GM19035 (cell line): ENCODE measurements around the gene IFNB1.

Source experiments
- ATAC-seq: cut with Tn5 transposase; IDR thresholded peaks from one replicate; pipeline ENCODE4 v1.9.1; 2021; ENCODE audit not compliant: unreplicated experiment

The IFNB1 gene

GRCh38 chr9:21070906-21071305, 6.8 kb downstream of the IFNB1 start:
- no peak for ATAC-seq

DNA sequence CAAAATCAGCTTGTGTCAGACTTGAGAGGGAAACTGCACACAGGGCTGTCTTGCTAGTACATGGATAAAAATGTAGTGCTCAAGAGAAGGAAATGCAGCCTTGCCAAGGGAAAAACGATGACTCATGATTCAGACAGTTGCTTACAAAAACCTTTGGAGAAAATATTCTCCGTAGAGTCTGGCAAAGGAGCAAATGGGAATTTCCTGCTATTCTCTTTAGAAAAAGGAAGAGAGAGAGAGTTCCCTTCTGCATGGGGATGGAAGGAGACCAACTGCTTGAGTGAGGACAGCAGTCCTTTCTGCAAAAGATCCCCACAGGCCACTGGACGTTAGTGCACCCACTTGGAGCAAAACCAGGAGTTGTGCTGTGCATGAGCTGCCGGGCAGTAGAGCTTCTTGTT, 7.6 kb downstream of the IFNB1 start:
- no peak for ATAC-seq

GRCh38 chr9:21060919-21061561, 16.7 kb downstream of the IFNB1 start:
- ATAC-seq, result no peak

GRCh38 chr9:21056931-21057330, 20.8 kb downstream of the IFNB1 start:
- no peak for ATAC-seq

DNA sequence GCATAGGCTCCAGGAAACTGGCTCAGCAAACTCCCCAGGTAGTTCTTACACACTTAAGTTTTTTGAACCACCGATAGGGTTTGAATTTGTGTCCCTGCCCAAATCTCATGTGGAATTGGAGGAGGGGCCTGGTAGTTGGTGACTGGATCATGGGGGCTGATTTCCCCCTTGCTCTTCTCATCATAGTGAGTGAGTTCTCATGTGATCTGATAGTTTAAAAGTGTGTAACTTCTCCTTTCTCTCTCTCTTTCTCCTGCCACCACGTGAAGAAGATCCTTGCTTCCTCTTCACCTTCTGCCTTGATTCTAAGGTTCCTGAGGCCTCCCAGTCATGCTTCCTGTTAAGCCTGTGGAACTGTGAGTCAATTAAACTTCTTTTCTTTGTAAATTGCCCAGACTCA, 23.9 kb downstream of the IFNB1 start:
- no peak for ATAC-seq

GRCh38 chr9:21047281-21047691, 30.5 kb downstream of the IFNB1 start:
- no peak for ATAC-seq

GRCh38 chr9:21043841-21044240, 33.9 kb downstream of the IFNB1 start:
- ATAC-seq, result no peak

DNA sequence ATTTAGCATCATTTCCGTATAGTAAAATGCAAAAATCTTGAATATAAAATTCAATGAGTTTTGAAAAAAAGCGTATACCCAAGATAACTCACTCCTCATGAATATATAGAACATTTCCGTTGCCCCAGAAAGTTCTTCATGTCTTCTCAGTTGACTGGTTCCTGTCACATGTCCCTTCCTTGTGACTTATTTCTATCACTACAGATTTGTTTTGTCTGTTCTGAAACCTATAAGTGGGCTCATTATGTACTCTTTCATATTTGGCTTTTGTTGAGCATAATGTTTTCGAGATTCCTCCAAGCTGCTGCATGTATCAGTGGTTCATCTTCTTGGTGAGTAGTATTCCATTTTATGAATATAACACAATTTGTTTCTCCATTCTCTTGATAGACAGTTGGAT, 35.3 kb downstream of the IFNB1 start:
- no peak for ATAC-seq

DNA sequence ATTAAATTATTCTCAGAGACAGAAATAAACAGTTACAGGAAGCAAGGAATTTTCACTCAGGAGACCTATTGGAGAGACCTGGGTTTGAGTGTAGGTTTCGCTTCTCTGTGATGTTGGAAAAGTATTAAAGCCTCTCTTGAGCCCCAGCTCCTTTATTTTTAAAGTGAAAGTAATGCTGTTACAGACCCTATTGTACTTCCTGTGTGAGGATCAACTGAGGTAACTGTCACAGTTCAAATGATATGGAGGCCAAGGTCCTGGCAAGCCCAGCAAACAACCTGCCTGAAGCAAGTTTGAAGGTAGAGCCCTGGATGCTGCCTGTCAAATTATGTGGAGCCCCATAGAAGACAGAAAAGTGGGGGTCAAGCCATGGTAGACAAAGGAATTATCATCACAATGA, 38.4 kb downstream of the IFNB1 start:
- ATAC-seq, result no peak

DNA sequence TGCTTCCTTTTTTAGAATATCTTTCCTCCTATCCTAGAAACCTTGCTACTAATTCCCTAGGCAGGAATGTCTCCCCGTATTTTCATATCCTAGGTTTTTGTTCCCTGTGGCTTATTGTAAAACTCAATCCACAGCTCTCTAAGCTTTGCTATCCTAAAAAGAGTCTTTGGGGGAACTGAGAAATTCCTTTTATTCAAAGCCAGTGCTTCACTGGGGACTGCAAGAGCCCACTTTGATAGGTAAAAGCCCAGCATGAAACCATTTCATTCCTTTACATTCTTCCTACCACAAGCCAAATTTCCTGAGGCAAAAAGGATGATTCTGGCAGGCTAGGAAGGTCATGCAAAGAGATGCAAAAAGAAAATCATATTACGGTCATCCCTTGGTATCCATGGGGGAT, 40.5 kb downstream of the IFNB1 start:
- ATAC-seq, result no peak

GRCh38 chr9:21031808-21032183, 45.9 kb downstream of the IFNB1 start:
- no peak for ATAC-seq

- peak; percentile 81 for ATAC-seq
Measured at GRCh38 chr9:21031091-21031807, 46.5 kb downstream of the IFNB1 start, which contains the start of gene HACD4. Gene HACD4 (minus strand): TSS chr9:21031640. CDS start chr9:21031590, 50 bp downstream.

- peak; percentile 72 for ATAC-seq
Measured at GRCh38 chr9:21030389-21031035, 47.2 kb downstream of the IFNB1 start.

DNA sequence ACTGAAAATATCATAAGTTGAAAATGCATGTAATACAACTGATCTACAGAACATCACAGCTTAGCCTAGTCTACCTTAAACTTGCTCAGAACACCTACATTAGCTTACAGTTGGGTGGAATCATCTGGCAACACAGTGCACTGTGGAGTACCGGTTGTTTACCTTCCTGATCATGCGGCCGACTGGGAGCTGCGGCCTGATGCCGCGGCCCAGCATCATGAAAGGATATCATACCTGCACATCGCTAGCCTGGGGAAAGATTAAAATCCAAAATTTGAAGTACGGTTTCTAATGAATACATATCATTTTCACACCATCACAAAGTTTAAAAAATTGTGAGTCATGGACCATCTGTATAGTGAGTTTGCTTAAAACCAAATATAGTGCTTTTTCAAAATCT, 48.1 kb downstream of the IFNB1 start:
- ATAC-seq, result no peak

DNA sequence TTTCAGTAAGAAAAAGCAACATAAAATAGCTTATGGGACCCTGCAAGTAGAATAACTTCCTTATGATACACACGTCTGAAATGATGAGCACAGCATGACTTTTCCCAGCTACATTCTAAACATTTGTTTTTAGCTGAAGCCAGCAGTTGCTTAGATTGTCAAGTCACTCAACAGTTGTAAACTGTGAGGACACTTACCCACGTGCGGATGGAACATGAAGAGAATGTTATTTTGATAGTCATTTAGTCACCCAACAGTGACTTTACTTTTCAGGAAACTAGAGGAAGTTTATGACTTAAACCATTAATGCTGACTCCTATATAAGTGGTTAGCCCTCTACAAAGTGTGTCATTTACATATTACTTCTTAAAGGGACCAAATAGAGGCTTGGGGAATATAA, 49.3 kb downstream of the IFNB1 start:
- no peak for ATAC-seq

- ATAC-seq, result no peak
Measured at GRCh38 chr9:21027295-21027694, 50.4 kb downstream of the IFNB1 start.
